Pancreas (tissue), 10 donors: ENCODE data around the gene MIER2. TPM values are rescaled to one million over a fixed set of nuclear protein-coding genes. Genes with fewer than 3 reads are reported as not detected.

Experiments used
- ATAC-seq, 4 donors: fragments of 200-7000 bp; cut with Tn5 transposase; one replicate each; pipeline versions ENCODE4 v1.8.0 to v1.9.1; 2020; ENCODE audit warnings: mild to moderate bottlenecking in 4 of 4, moderate library complexity in 4 of 4
- DNase-seq, 6 donors: peaks; one replicate each; pipeline ENCODE4 v3.0.0-alpha.2; 2020
- FAIRE-seq: peaks from 2 replicates; lab custom pipeline; 2012; peaks lifted over from hg19 to GRCh38; lab: Jason Lieb, UNC
- H3K27ac ChIP-seq, 4 donors: fragments of 200-600 bp; sonication (generic); 1 replicate in 3 of 4; 2 replicates in 1 of 4; pipeline versions ENCODE4 v1.5.0 to v1.8.0; 2020
- H3K27me3 ChIP-seq, 4 donors: fragments of 200-600 bp; one replicate each; pipeline ENCODE4 v1.8.0; 2021
- H3K36me3 ChIP-seq, 3 donors: fragments of 200-600 bp; sonication (generic) in 1 of 3; one replicate each; pipeline versions ENCODE4 v1.5.0 to v1.8.0; 2020 to 2021
- H3K4me1 ChIP-seq, 3 donors: fragments of 200-600 bp; one replicate each; pipeline ENCODE4 v1.8.0; 2021
- H3K4me3 ChIP-seq, 4 donors: fragments of 200-600 bp; sonication (generic) in 2 of 4; one replicate each; pipeline versions ENCODE4 v1.5.0 to v1.8.0; 2020 to 2021
- H3K9me3 ChIP-seq, 4 donors: fragments of 200-600 bp; one replicate each; pipeline ENCODE4 v1.8.0; 2021
- WGBS, 2 donors: extraction: QIAGEN DNeasy Blood & Tissue Kit; methylation state at CpG; one replicate each; pipeline ENCODE4 v1.1.7; 2013; 5-methylcytosine and 5-hydroxymethylcytosine counted together
- intact Hi-C, 3 donors: fragments of 100-400 bp; cut with DNase I; formaldehyde crosslinking; loops; one replicate each; pipeline versions ENCODE4 v1.11.1 to v1.14.2; 2022
- polyA plus RNA-seq, 2 donors: library from polyadenylated mRNA; stranded (reverse); fragments of 200-250 nt; gene quantifications; one replicate each; pipeline ENCODE4 v1.2.3, GENCODE V29; 2013
- total RNA-seq, 6 donors: library from RNA; stranded (reverse); fragmentation: NEBNext Ultra II Directional in 4 of 6; extraction: Animal tissue kit (Norgen Biotek cat#: 25700) in 4 of 6; gene quantifications; one replicate each; pipeline versions ENCODE4 v1.2.1 to v1.2.4, GENCODE V29; 2021 to 2023
- TF ChIP-seq, protein P1 (sequence below), 4 donors: fragments of 200-600 bp; sonication (generic) in 3 of 4; IDR thresholded peaks; one replicate each; pipeline versions ENCODE4 v1.5.0 to v1.8.0; 2021; ENCODE audit warnings: antibody characterized with exemption in 4 of 4
- donor health status: healthy with polysubstance abuse.
- donor health status: DM: no; HTN: no; CAD: no; lungs with moderate emphysema.
- donor health status: DM: no; HTN: no; CAD: no.
- donor health status: control.
- donor health status: control.
- donor health status: Bipolar disorder and iron deficiency.
- donor health status: DM: yes; HTN: yes; CAD: no.
- donor health status: DM: no; HTN: no; CAD: no.
- donor health status: DM: no; HTN: no; CAD: no.
- donor health status: DM: yes; HTN: yes; CAD: no.

MIER2 gene
- total and polyA plus RNA-seq, 8 donors, result 6.9 to 20.1 (median 9.9) TPM

DNA sequence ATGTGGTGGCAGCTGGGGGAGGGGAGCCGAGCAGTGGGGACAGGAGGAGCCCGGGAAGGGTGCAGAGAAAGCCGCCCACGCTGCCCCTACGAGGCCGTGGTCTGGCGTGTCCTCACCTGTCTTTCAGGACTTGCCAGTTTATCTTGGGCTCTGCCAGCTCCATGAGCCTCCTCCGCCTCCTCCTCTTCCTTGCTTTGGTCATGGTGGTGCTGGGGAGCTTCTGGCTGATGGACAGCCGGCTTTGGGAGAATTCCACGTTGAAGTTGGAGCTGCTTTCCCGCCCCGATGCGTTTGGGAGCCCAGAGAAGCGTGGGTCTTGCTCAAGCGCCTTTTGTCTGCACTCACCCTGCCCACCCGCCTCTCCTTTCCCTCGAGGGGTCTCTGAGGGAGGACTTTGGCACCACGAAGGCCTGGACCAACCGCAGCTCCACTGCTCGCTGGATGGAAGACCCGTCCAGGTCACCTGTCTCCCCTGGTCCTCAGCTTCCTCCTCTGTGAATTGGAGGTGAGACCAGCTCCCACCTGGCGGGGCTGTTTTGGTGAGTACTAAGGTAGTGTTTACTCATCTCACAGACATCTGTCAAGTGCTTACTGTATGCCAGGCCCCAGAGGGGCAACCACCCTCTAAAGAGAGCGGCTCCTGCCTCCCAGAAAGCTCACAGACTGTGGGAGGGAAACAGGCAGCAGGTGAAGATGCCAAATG, 29.7 kb upstream of the MIER2 start:
- no peak for FAIRE-seq
- no peaks in the 10 kb centered on the region for H3K4me1 ChIP-seq
- ATAC-seq, result no peak
- no peaks in the 10 kb centered on the region for H3K27me3 ChIP-seq
- no peak for DNase-seq
- H3K36me3 ChIP-seq, result no peaks in the 10 kb centered on the region
- no peak overlapping the region for H3K27ac ChIP-seq
- 40 to 44% methylated on average over 21 to 23 of the region's 23 CpGs for WGBS, 2 donors
- TF ChIP-seq, protein P1, sequence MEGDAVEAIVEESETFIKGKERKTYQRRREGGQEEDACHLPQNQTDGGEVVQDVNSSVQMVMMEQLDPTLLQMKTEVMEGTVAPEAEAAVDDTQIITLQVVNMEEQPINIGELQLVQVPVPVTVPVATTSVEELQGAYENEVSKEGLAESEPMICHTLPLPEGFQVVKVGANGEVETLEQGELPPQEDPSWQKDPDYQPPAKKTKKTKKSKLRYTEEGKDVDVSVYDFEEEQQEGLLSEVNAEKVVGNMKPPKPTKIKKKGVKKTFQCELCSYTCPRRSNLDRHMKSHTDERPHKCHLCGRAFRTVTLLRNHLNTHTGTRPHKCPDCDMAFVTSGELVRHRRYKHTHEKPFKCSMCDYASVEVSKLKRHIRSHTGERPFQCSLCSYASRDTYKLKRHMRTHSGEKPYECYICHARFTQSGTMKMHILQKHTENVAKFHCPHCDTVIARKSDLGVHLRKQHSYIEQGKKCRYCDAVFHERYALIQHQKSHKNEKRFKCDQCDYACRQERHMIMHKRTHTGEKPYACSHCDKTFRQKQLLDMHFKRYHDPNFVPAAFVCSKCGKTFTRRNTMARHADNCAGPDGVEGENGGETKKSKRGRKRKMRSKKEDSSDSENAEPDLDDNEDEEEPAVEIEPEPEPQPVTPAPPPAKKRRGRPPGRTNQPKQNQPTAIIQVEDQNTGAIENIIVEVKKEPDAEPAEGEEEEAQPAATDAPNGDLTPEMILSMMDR (IDR thresholded peaks at IDR 0.05), result no peak
- intact Hi-C loops, result no loop called here
- no peaks in the 10 kb centered on the region for H3K9me3 ChIP-seq
- no peak overlapping the region for H3K4me3 ChIP-seq

DNA sequence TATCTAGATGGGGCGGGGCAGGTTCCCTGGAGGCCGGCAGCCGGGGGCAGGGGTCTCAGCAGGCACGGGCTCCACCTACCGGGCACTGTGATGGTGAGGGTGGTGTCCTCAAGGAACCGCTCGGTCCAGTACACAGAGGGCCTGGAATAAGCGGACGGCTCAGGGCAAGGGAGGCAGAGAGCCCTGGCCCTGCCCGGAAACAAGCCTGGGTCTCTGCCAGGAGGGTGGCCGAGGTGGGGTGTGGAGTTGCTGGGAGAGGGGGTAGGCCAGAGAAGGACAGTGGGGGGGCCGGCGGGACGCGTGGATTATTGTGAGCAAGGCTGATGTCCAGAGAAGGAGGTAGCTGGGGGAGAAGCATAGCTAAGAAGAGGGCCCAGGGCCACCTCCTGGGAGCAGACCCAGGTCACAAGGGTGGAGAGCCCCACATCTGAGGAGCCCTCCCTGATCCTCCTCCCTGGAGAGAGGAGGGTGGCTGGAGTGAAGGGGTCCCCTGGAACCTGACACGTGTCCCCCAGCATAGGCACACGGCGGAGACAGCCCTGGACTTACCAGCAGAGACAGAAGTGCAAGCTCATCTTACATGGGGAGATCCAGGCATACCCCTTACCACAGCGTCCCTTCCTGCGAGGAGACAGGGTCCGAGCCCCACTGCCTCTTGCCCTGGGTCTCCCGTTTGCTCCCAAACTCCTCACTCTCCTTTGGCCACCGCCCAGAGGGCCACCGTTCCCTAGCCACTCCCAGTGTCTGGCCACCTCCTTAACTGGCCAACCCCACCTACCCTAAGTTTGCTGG, 29.0 kb upstream of the MIER2 start:
- Histone ChIP-seq H3K27me3 (no peaks in the 10 kb centered on the region), H3K4me3 (no peak overlapping the region), H3K9me3 (no peaks in the 10 kb centered on the region), H3K36me3 (no peaks in the 10 kb centered on the region), H3K4me1 (no peaks in the 10 kb centered on the region), H3K27ac (no peak overlapping the region)
- no peak for DNase-seq
- intact Hi-C loops, result no loop called here
- FAIRE-seq, result no peak
- ATAC-seq, result no peak
- 61 to 68% methylated on average over 22 to 24 of the region's 24 CpGs for WGBS, 2 donors
- TF ChIP-seq, protein P1 (IDR thresholded peaks at IDR 0.05), result no peak

DNA sequence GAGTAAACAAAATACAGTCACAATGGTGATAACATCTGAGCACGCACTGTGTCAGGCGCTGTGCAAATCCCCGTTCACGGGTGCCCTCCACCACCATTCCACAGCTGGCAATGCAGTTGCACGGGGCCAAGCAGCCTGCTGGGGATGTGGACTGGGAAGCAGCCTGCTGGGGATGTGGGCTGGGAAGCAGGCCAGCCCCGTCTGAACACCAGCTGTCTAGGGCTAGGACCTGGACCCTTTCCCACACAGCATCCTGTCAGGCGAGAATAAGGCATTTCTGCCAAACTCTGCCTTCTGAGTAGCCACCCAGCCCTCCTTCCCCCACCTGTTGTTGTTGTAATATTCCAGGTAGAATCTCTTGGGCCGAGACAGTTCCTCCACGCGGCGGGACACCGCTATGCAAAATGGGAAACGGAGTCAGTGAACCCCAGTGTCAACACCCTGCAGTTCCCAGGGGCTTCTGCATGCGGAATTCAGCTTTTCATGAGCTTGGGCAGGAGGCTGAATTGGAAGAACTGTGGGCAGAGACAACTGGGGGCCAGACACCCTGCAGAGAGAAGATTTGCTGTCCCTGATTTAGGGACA, 27.8 kb upstream of the MIER2 start:
- Histone ChIP-seq H3K36me3 (no peaks in the 10 kb centered on the region), H3K27ac (no peak overlapping the region), H3K27me3 (no peaks in the 10 kb centered on the region), H3K4me1 (no peaks in the 10 kb centered on the region), H3K9me3 (no peaks in the 10 kb centered on the region), H3K4me3 (no peak overlapping the region)
- TF ChIP-seq, protein P1 (IDR thresholded peaks at IDR 0.05), result no peak
- ATAC-seq (peak in 2 of 4 donors; percentile 35 to 44), DNase-seq (no peak), FAIRE-seq (no peak)
- whole genome bisulfite sequencing, 2 donors, result 49 to 54% methylated on average over 13 to 14 of the region's 14 CpGs
- intact Hi-C loops, result no loop called here

DNA sequence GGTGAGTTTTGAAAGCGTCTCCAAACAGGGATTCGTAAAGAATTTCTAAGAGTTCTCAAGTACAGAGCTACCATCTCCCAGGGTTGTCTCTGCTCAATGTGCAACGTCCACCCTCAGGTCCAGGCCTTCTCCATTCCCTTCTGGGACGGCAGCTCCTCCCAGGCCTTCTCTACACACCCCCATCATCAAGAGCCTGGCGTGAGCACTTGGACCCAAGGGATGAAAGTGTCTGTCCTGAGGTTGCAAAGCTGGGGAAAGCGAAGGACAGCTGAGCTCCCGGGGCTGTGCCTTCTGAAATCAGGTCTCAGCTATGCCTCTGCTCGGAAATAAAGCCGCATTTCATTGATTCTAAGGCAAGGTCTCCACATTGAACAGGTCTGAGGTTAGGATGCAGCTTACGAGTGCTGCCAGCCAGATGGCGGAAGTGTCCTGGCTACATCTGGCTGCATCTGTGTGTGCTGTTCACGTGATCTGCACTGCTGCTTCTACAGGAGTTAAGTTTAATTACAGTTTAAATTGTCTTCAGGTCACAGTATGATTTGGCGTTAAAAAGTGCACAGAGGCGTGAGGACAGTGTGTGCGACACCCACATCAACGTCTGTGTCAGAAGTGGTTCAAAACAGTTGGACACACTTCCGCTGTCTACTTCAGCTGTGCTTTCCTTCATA, 27.0 kb upstream of the MIER2 start:
- Histone ChIP-seq H3K27ac (no peak overlapping the region), H3K4me1 (no peaks in the 10 kb centered on the region), H3K4me3 (no peak overlapping the region), H3K27me3 (no peaks in the 10 kb centered on the region), H3K36me3 (no peaks in the 10 kb centered on the region), H3K9me3 (no peaks in the 10 kb centered on the region)
- ATAC-seq (peak in 1 of 4 donors; percentile 35), DNase-seq (no peak), FAIRE-seq (no peak)
- TF ChIP-seq, protein P1 (IDR thresholded peaks at IDR 0.05), result no peak
- intact Hi-C loops, result no loop called here
- WGBS, 2 donors, result 43 to 54% methylated on average over 17 of the region's 17 CpGs
